Mesangial cell (primary cell): ENCODE results near the gene TSPAN15. TPM values are rescaled to one million over a fixed set of nuclear protein-coding genes. Genes with fewer than 3 reads are reported as not detected.

Source experiments
- total RNA-seq: library from RNA; depleted of rRNA; stranded (reverse); fragments of >200 nt; gene quantifications from 2 replicates; pipeline ENCODE4 v1.2.3, GENCODE V29; 2015

TSPAN15 gene
- 2.6 and 9.5 TPM in 2 replicates for total RNA-seq

GRCh38 chr10:69451209-69451783 is at the start of gene TSPAN15:
TSPAN15 (plus strand) TSS chr10:69451465; CDS start chr10:69451595, 130 bp downstream.

DNA sequence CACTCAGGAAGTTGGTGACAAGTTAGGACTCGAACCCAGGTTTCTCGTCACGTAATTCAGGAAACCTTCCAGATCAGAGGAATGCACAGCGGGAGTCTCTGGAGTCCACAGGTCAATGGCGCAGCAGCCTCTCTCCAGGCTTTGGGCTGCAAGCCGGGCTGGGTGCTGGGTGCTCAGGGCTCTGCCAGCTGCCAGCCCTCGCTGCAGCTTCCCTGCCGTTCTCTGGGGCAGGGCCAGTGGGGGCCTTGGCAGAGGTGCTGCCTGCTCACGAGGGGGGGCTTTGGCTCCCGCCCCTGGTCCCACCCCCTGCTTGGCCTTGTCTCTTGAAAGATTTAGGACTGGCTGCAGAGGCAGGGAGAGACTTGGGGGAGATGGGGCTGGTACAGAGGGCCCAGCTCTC is 34.6 kb upstream of the TSPAN15 start, which contains the start of gene TACR2:
Gene TACR2 (minus strand): TSS at position 224 of the 400 bp plus-strand sequence. CDS start 595 bp downstream, outside the sequence.

Other genes with a start within 250 kb of the TSPAN15 start
- gene HKDC1, start 231.1 kb upstream of the TSPAN15 start, total RNA-seq: 25.1 and 53.5 TPM in 2 replicates
- gene HK1, start 173.0 kb upstream of the TSPAN15 start, total RNA-seq: 62.6 and 71.2 TPM in 2 replicates
- 0.16 TPM in 1 of 2 replicates, not detected in the other for gene TACR2, start 34.5 kb upstream of the TSPAN15 start, total RNA-seq
- gene NEUROG3, start 122.0 kb downstream of the TSPAN15 start, total RNA-seq: not detected in 2 replicates
- gene FAM241B, start 178.8 kb downstream of the TSPAN15 start, total RNA-seq: 3.9 and 6.1 TPM in 2 replicates